ENCODE data around the gene CALCB. TPM values are rescaled to one million over a fixed set of nuclear protein-coding genes. Genes with fewer than 3 reads are reported as not detected.

The CALCB gene
- total and polyA plus RNA-seq, 2 of the 8 experiments (the other 6 are each of a cell fraction or from before 2014, with no cell fraction given), result 3.7 to 4.2 TPM

DNA sequence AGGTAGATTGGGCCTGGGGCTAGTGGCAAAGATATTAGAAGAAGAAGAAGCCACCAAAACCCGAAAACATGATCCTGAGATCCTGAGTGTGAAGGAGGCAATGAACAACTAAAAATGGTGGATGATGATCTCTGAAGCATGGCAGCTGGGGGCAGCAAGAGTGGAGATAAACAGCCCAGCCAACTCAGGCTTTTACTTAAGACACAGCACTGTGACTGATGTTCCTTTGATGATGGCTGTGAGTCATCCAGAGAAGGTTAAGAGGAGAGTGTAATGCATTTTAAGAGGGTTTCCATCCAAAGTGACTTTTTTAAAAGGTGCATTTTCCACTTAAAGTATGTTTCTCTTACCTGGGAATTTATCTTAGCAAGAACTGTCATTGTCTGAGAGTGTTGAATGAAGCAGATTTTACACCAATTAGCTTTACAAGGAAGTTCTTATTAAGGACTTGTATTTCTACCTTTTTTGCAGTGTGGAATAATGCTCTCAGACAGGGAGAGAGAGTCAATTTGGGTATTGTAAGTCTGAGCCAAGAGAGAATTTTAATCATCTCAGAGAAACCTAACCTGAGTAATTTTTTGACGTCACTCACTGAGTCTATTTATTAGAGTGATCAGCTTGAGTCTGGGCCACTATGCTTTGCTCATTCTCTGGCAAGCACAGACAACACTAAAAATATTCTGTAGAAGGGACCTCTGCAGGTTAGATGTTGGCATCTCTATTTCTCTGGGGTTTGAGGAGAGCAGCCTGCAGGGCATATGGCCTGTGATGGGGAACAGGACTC lies 14.1 kb upstream of the CALCB start (continued):
- TF ChIP-seq, protein P1, sequence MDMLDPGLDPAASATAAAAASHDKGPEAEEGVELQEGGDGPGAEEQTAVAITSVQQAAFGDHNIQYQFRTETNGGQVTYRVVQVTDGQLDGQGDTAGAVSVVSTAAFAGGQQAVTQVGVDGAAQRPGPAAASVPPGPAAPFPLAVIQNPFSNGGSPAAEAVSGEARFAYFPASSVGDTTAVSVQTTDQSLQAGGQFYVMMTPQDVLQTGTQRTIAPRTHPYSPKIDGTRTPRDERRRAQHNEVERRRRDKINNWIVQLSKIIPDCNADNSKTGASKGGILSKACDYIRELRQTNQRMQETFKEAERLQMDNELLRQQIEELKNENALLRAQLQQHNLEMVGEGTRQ (IDR thresholded peaks at IDR 0.05; ENCODE audit: low read length), result no peak
- TF ChIP-seq CBX5 (IDR thresholded peaks at IDR 0.05; ENCODE audit: low read depth, low read length), result no peak
- TF ChIP-seq TEAD4 (IDR thresholded peaks at IDR 0.05; ENCODE audit: low read depth, low read length), result no peak
- TF ChIP-seq, protein P2, sequence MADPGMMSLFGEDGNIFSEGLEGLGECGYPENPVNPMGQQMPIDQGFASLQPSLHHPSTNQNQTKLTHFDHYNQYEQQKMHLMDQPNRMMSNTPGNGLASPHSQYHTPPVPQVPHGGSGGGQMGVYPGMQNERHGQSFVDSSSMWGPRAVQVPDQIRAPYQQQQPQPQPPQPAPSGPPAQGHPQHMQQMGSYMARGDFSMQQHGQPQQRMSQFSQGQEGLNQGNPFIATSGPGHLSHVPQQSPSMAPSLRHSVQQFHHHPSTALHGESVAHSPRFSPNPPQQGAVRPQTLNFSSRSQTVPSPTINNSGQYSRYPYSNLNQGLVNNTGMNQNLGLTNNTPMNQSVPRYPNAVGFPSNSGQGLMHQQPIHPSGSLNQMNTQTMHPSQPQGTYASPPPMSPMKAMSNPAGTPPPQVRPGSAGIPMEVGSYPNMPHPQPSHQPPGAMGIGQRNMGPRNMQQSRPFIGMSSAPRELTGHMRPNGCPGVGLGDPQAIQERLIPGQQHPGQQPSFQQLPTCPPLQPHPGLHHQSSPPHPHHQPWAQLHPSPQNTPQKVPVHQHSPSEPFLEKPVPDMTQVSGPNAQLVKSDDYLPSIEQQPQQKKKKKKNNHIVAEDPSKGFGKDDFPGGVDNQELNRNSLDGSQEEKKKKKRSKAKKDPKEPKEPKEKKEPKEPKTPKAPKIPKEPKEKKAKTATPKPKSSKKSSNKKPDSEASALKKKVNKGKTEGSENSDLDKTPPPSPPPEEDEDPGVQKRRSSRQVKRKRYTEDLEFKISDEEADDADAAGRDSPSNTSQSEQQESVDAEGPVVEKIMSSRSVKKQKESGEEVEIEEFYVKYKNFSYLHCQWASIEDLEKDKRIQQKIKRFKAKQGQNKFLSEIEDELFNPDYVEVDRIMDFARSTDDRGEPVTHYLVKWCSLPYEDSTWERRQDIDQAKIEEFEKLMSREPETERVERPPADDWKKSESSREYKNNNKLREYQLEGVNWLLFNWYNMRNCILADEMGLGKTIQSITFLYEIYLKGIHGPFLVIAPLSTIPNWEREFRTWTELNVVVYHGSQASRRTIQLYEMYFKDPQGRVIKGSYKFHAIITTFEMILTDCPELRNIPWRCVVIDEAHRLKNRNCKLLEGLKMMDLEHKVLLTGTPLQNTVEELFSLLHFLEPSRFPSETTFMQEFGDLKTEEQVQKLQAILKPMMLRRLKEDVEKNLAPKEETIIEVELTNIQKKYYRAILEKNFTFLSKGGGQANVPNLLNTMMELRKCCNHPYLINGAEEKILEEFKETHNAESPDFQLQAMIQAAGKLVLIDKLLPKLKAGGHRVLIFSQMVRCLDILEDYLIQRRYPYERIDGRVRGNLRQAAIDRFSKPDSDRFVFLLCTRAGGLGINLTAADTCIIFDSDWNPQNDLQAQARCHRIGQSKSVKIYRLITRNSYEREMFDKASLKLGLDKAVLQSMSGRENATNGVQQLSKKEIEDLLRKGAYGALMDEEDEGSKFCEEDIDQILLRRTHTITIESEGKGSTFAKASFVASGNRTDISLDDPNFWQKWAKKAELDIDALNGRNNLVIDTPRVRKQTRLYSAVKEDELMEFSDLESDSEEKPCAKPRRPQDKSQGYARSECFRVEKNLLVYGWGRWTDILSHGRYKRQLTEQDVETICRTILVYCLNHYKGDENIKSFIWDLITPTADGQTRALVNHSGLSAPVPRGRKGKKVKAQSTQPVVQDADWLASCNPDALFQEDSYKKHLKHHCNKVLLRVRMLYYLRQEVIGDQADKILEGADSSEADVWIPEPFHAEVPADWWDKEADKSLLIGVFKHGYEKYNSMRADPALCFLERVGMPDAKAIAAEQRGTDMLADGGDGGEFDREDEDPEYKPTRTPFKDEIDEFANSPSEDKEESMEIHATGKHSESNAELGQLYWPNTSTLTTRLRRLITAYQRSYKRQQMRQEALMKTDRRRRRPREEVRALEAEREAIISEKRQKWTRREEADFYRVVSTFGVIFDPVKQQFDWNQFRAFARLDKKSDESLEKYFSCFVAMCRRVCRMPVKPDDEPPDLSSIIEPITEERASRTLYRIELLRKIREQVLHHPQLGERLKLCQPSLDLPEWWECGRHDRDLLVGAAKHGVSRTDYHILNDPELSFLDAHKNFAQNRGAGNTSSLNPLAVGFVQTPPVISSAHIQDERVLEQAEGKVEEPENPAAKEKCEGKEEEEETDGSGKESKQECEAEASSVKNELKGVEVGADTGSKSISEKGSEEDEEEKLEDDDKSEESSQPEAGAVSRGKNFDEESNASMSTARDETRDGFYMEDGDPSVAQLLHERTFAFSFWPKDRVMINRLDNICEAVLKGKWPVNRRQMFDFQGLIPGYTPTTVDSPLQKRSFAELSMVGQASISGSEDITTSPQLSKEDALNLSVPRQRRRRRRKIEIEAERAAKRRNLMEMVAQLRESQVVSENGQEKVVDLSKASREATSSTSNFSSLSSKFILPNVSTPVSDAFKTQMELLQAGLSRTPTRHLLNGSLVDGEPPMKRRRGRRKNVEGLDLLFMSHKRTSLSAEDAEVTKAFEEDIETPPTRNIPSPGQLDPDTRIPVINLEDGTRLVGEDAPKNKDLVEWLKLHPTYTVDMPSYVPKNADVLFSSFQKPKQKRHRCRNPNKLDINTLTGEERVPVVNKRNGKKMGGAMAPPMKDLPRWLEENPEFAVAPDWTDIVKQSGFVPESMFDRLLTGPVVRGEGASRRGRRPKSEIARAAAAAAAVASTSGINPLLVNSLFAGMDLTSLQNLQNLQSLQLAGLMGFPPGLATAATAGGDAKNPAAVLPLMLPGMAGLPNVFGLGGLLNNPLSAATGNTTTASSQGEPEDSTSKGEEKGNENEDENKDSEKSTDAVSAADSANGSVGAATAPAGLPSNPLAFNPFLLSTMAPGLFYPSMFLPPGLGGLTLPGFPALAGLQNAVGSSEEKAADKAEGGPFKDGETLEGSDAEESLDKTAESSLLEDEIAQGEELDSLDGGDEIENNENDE (IDR thresholded peaks at IDR 0.05; ENCODE audit: insufficient replicate concordance, low read length), result no peak
- TF ChIP-seq CHD2 (IDR thresholded peaks at IDR 0.05; ENCODE audit: low read length), result no peak
